Upper lobe of left lung (tissue), 4 donors: ENCODE results near the gene NHLH2.

ENCODE experiments used
- CTCF ChIP-seq, 6 experiments: fragments of 450-650 bp in 4 of 6; fragments of 200-600 bp in 2 of 6; sonication (generic) in 2 of 6; IDR thresholded peaks; one replicate each; pipeline ENCODE4 v1.5.1; 2016 to 2019; ENCODE audit warnings: antibody characterized with exemption in 6 of 6
- POLR2A ChIP-seq, 4 donors: fragments of 450-650 bp; IDR thresholded peaks; one replicate each; pipeline ENCODE4 v1.5.1; 2016 to 2017; ENCODE audit warnings: antibody characterized with exemption in 4 of 4, mild to moderate bottlenecking in 2 of 4
- POLR2AphosphoS5 ChIP-seq, 2 donors: sonication (generic); formaldehyde crosslinking; IDR thresholded peaks; one replicate each; pipeline ENCODE4 v1.5.1; 2017; ENCODE audit warnings: antibody characterized with exemption in 2 of 2

GRCh38 chr1:115874497-115874896 is 33.6 kb upstream of the NHLH2 start:
- TF ChIP-seq CTCF (IDR thresholded peaks at IDR 0.05) (no peak), POLR2AphosphoS5 (IDR thresholded peaks at IDR 0.05) (no peak), POLR2A (IDR thresholded peaks at IDR 0.05) (no peak)
